GM23338 (cell line): ENCODE measurements around the gene CFAP251.

Source experiments
- EZH2phosphoT487 ChIP-seq: fragments of 200-600 bp; sonication (generic); IDR thresholded peaks from one replicate; pipeline ENCODE4 v1.8.1; 2018; ENCODE audit warnings: antibody characterized with exemption; ENCODE audit not compliant: unreplicated experiment
- TF ChIP-seq, protein P1 (sequence below), 2 experiments: fragments of 200-600 bp in 1 of 2; sonication (generic) in 1 of 2; conservative IDR thresholded peaks; 2 replicates each; pipeline versions ENCODE4 v1.5.1 to v1.6.1; 2016 to 2017; ENCODE audit warnings: antibody characterized with exemption in 2 of 2, low read depth in 2 of 2, mild to moderate bottlenecking in 2 of 2, moderate library complexity in 1 of 2

- no peak for TF ChIP-seq EZH2phosphoT487
- TF ChIP-seq, protein P1, sequence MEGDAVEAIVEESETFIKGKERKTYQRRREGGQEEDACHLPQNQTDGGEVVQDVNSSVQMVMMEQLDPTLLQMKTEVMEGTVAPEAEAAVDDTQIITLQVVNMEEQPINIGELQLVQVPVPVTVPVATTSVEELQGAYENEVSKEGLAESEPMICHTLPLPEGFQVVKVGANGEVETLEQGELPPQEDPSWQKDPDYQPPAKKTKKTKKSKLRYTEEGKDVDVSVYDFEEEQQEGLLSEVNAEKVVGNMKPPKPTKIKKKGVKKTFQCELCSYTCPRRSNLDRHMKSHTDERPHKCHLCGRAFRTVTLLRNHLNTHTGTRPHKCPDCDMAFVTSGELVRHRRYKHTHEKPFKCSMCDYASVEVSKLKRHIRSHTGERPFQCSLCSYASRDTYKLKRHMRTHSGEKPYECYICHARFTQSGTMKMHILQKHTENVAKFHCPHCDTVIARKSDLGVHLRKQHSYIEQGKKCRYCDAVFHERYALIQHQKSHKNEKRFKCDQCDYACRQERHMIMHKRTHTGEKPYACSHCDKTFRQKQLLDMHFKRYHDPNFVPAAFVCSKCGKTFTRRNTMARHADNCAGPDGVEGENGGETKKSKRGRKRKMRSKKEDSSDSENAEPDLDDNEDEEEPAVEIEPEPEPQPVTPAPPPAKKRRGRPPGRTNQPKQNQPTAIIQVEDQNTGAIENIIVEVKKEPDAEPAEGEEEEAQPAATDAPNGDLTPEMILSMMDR (conservative IDR thresholded peaks at IDR 0.05; ENCODE audit: low read depth in 2 of 2), result no peak
These were observed 46.6 kb downstream of the CFAP251 start for GRCh38 chr12:121964813-121965643.
